ENCODE data around the gene JAM3. TPM values are rescaled to one million over a fixed set of nuclear protein-coding genes. Genes with fewer than 3 reads are reported as not detected.

Gene JAM3
- polyA plus RNA-seq, 1 of the 3 experiments (the other 2 are of a cell fraction): 56.8 TPM

- ChIA-PET POLR2A (interaction anchor here (0.7 to 6.4 kb wide), 6 partner anchors 11 to 96 kb away, joined by 3 to 69 read pairs (median 4); partner anchors contain the start of gene IGSF9B), CTCF (interaction anchor here (1.1 to 3.4 kb wide), 5 partner anchors 79 to 119 kb away, joined by 3 to 31 read pairs (median 3); no protein-coding TSS in a partner anchor)
- Histone ChIP-seq H3K4me2 (peak overlapping the region; percentile 67), H3K9me2 (no peaks in the 10 kb centered on the region), H2AFZ (ENCODE audit: low read depth) (no peak overlapping the region), H3K4me1 (ENCODE audit: control insufficient read depth in 1 of 2, insufficient read depth in 2 of 2, low read depth in 1 of 2, low read length in 1 of 2) (peaks cover 13 to 56% of the 10 kb centered on the region in 2 experiments), H3F3A (replicated peaks; ENCODE audit: insufficient read depth) (peaks cover 5% of the 10 kb centered on the region), H3K27me3 (ENCODE audit: insufficient read depth) (peaks cover 4% of the 10 kb centered on the region; the same call in 1 of the 2 replicates), H3K79me2 (ENCODE audit: insufficient read depth) (no peaks in the 10 kb centered on the region), H3K9me3 (no peaks in the 10 kb centered on the region), H3K27ac (ENCODE audit: low read depth in 2 of 2, low read length in 1 of 2) (peak overlapping the region in 1 of 2 experiments; percentile 95; a peak in 2 of 4 replicates), H3K4me3 (ENCODE audit: low read depth in 2 of 2, low read length in 1 of 2) (no peak overlapping the region; a peak in 1 of 4 replicates), H3K36me3 (replicated peaks in 1 of 2; ENCODE audit: control insufficient read depth in 1 of 2, insufficient read depth in 2 of 2, low read length in 1 of 2) (no peaks in the 10 kb centered on the region), H3K9ac (no peak overlapping the region), H4K20me1 (ENCODE audit: insufficient read depth) (no peaks in the 10 kb centered on the region)
- TF ChIP-seq PBX3 (IDR thresholded peaks at IDR 0.05): no peak
- no peak for TF ChIP-seq RXRA (IDR thresholded peaks at IDR 0.05; ENCODE audit: borderline replicate concordance, low read depth)
- TF ChIP-seq EZH2phosphoT487 (IDR thresholded peaks at IDR 0.05; ENCODE audit: borderline replicate concordance, low read depth): no peak
- whole genome bisulfite sequencing (ENCODE audit: low lambda C conversion rate): 84% methylated on average over 8 of the region's 9 CpGs
- no peak for DNase-seq
These were observed 35.6 kb upstream of the JAM3 start for GRCh38 chr11:134033276-134033675.

DNA sequence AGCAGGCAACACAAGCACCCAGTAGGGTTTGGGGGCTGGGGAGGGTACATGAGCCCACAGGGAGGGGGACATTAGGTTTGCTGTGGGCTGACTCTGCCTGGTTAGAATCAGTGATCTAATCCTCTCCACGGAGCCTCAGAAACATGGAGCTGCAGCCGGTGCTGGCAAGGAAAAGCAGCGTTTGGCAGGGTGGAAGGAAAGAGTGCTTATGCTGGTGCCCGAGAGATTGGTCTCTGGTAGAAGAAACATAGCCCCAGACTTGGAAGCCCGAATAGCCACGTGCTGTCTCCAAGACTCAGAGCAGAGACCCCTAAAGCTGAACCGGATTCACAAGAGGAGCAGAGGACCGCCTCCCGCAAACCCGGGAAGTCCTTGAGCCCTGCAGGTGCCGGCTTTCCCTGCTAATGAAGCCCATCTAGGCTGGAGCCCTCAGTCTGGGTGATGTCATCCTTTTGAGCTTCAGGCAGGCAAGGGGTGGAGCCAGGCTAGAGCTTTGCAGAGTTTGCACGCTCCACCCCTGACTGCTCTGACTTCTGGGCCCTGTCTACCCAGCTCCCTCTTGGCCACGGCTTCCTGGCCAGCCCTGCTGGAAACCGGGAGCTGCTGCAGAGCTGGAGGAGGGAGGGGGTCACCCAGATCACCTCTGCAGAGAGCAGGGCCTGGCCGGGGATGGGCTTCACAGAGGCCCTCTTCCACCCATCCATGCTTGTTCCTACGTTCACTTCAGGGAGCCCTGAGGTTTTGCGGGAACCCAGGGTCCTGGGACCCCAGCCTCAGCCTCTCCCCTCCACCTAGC, 35.0 kb upstream of the JAM3 start:
- Histone ChIP-seq H3K9me2 (no peaks in the 10 kb centered on the region), H3F3A (replicated peaks; ENCODE audit: insufficient read depth) (peaks cover 5% of the 10 kb centered on the region), H3K4me2 (peak overlapping the region; percentile 67), H3K9me3 (no peaks in the 10 kb centered on the region), H4K20me1 (ENCODE audit: insufficient read depth) (no peaks in the 10 kb centered on the region), H2AFZ (ENCODE audit: low read depth) (peak overlapping the region; percentile 75; the same call in 1 of the 2 replicates), H3K9ac (no peak overlapping the region), H3K4me1 (ENCODE audit: control insufficient read depth in 1 of 2, insufficient read depth in 2 of 2, low read depth in 1 of 2, low read length in 1 of 2) (peaks cover 13 to 59% of the 10 kb centered on the region in 2 experiments), H3K27ac (ENCODE audit: low read depth in 2 of 2, low read length in 1 of 2) (peak overlapping the region in 1 of 2 experiments; percentile 95; a peak in 2 of 4 replicates), H3K4me3 (ENCODE audit: low read depth in 2 of 2, low read length in 1 of 2) (peak overlapping the region in 1 of 2 experiments; percentile 25; a peak in 2 of 4 replicates), H3K79me2 (ENCODE audit: insufficient read depth) (no peaks in the 10 kb centered on the region), H3K36me3 (replicated peaks in 1 of 2; ENCODE audit: control insufficient read depth in 1 of 2, insufficient read depth in 2 of 2, low read length in 1 of 2) (no peaks in the 10 kb centered on the region), H3K27me3 (ENCODE audit: insufficient read depth) (peaks cover 4% of the 10 kb centered on the region; the same call in 1 of the 2 replicates)
- ChIA-PET POLR2A (interaction anchor here (0.6 to 6.4 kb wide), 12 partner anchors 9 to 106 kb away, joined by 3 to 69 read pairs (median 4); partner anchors contain the start of gene IGSF9B), CTCF (interaction anchor here (0.7 to 3.4 kb wide), 8 partner anchors 10 to 106 kb away, joined by 3 to 31 read pairs (median 4); no protein-coding TSS in a partner anchor)
- DNase-seq: peak; percentile 88
- TF ChIP-seq POLR2AphosphoS5 (IDR thresholded peaks at IDR 0.05; ENCODE audit: low read depth, low read length) (peak; percentile 28; the same call in 1 of the 2 replicates), TCF12 (IDR thresholded peaks at IDR 0.05) (no peak), MXI1 (IDR thresholded peaks at IDR 0.05; ENCODE audit: low read depth, low read length) (peak; percentile 77; the same call in 1 of the 2 replicates), RXRA (IDR thresholded peaks at IDR 0.05; ENCODE audit: borderline replicate concordance, low read depth) (no peak), EP300 (IDR thresholded peaks at IDR 0.05; ENCODE audit: borderline replicate concordance in 1 of 2, low read depth in 1 of 2, low read length in 1 of 2) (peak in 1 of 2 experiments; percentile 25; a peak in 1 of 4 replicates), FOXJ3 (CRISPR knock-in tag; IDR thresholded peaks at IDR 0.05) (peak; percentile 34; the same call in 1 of the 2 replicates), RCOR1 (IDR thresholded peaks at IDR 0.05; ENCODE audit: low read length) (peak; percentile 51)
- WGBS (ENCODE audit: low lambda C conversion rate): 17% methylated on average over 10 of the region's 17 CpGs
